Myocyte (in vitro differentiated cells): Measurements from ENCODE around the gene FAM184A. TPM values are rescaled to one million over a fixed set of nuclear protein-coding genes. Genes with fewer than 3 reads are reported as not detected.
"Not testable (repeated sequence)": the region's sequence is repeated elsewhere in the genome, so short reads cannot be mapped to it uniquely, and the experiment has no call there.

ENCODE experiments used
- DNase-seq: peaks from one replicate; pipeline ENCODE4 v3.0.0-alpha.2; 2012; ENCODE audit warnings: low read depth
- total RNA-seq: library from RNA; depleted of rRNA; stranded (reverse); fragments of >200 nt; gene quantifications from 2 replicates; pipeline ENCODE4 v1.2.3, GENCODE V29; 2014

Gene FAM184A
- total RNA-seq, 1 donor from 2014 or later: 1.5 TPM

DNA sequence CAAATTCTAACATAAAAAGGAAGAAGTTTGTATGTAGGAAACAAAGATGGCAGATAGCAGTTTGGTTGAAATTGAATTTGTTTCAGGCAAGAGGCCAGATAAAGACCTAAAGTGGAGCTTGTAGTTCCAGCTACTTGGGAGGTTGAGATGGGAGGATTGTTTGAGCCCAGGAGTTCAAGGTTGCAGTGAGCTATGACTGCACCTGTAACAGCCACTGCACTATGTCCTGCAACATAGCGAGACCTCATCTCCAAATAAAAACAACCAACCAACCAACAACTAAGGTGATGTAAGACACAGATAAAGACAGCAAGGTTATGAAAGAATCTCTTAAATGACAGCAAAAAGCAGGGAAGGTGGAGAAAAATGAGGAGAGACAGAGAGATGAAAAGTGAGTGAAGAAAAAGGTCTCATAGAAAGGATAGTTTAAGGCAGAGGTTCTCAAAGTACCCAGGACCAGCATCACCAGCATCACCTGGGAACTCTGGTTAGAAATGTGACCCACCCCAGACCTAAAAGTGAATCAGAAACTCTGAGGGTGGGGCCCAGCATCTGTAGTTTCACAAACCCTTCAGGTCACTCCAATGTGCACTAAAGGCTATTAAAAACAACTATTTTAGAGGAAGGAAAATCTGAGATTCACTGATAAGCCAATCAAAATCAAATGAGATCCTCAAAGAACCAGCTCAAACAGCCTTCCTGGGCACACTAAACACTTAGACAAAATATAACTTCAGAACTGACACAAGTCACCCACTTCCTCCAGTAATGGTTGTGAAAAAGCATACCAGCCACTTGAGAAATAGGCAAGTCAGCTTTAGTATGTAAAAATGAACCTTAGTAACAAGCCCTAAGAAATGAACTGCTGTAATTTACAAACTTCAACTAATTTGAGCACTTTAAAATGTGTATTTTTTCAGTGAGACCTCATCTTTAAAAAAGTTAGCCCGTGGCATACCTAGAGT is 57.6 kb downstream of the FAM184A start:
- no peak for DNase-seq

DNA sequence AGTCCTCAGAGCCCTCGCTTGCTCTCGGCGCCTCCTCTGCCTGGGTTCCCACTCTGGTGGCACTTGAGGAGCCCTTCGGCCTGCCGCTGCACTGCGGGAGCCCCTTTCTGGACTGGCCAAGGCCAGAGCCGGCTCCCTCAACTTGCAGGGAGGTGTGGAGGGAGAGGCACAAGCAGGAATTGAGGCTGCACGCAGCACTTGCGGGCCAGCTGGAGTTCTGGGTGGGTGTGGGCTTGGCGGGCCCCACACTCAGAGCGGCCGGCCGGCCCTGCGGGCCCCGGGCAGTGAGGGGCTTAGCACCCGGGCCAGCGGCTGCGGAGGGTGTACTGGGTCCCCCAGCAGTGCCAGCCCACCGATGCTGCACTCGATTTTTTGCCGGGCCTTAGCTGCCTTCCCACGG is 63.3 kb downstream of the FAM184A start:
- not testable (repeated sequence) for DNase-seq

DNA sequence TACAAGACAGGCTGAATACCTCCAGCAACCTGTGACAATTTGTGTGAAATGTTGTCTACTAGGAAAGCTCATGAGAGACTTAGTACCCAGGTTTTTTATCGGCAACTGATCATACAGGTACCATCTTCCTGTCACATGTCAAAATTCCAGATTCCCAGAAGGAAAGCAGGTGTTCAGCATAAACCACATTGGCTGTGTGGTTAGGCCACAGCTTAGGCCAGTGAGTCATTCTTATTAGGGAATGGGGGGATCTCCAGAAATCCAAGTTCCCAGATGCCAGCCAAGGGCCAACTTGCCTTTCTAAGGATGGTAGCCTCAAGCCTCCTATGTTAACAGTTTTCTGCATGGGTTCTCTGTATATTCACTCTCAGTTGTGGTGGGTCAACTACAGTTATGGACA is 65.9 kb downstream of the FAM184A start:
- DNase-seq: peak; percentile 85

DNA sequence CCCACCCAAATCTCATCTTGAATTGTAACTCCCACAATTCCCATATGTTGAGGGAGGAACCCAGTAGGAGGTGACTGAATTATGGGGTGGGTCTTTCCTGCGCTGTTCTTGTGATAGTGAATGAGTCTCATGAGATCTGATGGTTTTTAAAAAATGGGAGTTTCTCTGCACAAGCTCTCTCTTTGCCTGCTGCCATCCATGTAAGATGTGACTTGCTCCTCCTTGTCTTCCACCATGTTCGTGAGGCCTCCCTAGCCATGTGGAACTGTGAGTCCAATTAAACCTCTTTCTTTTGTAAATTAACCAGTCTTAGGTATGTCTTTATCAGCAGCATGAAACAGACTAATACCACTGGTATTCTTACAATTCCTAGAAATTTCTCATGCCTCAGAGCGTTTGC is 69.2 kb downstream of the FAM184A start:
- DNase-seq: not testable (repeated sequence)

DNA sequence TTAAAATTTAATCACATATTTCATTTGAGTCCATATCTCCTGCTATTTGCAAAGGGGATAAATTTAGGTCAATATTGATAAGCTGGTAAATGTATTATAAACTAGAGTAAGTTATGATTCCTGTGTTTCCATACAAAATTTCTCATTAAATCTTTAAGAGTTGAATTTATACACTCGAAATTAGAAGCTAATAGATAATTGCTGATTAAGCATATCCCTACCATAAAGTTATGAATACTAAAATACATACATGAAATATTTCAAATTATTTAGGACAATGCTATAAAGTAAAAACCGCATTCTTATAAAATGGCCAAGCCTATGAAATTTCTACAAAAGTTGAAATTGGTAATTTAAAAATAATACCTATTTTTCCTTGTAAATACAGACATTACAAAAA is 71.5 kb downstream of the FAM184A start:
- DNase-seq: no peak

DNA sequence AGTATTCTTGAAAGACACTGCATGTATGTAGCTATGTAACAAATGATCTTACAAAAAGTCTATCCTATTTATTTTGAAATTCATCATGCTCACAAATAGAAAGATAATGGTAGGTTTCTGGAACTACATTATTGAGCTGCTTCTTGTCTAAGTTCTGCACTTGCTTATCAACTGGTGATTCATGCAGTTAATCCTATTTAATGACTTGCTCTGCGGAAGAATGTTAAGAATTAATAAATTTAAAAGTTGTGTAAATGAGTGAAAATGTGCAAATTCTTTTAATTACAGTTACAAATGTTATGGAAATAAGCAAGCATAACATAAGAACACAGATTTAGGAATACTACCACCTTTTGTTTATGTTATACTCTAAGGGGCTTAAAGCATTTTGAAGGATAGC is 76.4 kb downstream of the FAM184A start:
- DNase-seq: no peak

DNA sequence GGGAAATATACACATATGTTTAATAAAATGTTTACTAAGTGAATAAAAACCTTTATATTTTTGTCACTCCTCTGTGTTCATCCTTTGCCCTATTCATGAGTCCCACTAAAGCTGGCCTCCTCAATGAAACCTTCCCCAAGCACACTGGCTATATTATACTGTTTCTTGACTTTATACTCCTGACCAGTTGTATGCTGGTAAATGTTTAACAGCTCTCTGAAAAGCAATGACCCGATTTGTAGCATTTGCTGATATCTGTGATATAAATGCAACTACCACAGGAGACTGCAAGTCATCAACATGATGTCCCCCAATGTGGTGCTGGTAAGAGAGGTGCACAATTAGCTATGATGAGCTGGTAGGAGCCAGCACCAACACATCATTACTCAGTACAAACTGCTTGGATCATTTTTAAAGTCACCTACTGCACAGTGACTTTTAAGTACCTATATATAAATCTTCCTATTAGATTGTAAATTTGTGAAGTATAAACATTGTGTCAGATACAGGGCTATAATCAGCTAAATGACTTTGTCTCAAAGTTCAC is 78.9 kb downstream of the FAM184A start:
- DNase-seq: no peak

DNA sequence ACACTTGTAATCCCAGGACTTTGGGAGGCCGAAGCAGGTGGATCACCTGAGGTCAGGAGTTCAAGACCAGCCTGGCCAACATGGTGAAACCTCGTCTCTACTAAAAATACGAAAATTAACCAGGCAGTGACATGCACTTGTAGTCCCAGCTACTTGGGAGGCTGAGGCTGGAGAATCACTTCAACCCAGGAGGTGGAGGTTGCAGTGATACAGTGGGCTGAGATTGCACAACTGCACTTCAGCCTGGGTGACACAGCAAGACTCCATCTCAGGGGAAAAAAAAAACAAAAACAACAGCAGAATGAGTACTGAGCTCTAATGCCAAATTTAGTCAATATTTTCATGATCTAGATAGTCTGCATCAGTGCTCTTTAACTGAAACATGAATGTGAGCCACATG is 81.0 kb downstream of the FAM184A start:
- not testable (repeated sequence) for DNase-seq

DNA sequence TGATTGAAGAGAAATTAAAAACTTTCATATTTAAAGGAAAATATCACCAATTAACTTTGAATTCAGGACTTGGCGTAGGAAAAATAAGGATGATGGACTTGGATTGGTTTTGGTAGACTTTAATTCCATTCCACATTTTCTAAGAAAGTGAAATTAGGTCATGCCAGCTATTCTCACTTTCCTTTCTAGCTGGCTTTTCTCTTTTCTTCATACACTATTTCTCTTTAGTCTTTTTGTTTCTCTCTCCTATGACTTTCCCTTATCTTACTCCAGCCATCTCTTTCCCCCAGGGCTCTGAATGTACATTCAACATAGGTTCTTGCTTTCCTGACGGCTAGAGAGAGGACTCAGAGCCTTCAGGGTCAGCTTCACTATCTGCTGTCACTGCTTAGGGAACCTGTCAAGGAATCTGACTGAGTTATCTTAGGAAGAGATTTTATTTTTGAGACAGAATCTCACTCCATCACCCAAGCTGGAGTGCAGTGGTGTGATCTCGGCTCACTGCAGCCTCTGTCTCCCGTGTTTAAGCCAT is 82.1 kb downstream of the FAM184A start:
- DNase-seq: no peak

DNA sequence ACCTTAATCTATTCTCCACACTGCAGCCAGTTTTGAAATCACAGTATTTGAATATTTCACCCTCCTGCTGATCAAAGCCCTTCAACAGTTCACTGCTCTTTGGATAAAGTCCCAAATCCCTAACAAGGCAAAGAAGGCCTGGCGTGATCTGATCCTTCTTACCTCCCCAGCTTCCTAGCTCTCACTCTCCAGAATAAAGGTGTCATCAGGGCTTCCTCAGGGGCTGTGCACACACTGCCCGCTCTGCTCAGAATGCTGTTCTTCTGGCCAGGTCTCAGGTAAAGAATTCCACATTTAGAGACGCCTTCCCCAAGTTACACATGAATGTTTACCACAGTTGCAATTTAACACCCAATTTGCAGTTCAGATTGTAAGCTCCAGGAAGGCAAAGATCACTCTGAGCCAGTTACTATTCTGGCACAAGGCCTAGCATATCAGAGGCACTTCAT is 84.6 kb downstream of the FAM184A start:
- DNase-seq: no peak

DNA sequence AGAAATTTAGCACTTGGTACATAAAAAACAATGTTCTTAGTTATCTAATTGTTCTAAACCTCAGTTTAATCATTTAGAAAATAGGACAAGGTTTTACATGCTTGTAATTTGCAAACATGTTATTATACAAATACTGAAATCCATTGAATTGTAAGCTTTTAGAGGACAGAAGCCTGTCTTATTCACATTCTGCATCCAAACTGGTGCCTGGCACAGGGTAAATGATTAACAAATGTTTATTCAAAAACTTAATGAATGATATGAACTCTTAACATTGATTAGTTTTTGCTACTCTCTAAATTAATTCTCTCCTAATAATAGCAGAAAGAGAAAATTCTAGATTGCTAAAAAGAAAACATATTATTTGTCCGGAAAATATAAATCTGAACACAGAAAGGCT is 85.1 kb downstream of the FAM184A start:
- DNase-seq: no peak

DNA sequence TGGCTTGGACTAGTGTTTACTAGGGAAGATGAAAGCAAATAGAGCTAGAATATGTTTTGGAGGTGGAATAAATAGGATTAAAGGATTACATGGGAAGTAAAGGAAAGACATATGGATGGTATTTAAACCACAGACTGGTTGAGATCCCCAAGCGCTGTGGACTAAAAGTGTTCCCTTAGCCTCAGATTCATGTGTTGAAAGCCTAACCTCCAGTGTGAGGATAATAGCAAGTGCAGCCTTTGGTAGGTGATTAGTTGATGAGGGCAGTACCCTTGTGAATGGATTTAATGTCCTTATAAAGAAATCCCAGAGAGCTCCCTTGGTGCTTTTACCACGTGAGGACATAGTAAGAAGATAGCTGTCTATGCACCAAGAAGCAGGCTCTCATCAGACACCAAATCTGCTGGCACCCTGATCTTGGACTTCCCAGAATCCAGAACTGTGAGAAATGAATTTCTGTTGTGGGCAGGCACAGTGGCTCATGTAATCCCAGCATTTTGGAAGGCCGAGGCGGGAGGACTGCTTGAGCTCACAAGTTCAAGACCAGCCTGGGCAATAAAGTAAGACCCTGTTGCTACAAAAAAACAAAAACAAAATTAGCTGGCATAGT is 86.2 kb downstream of the FAM184A start:
- no peak for DNase-seq

DNA sequence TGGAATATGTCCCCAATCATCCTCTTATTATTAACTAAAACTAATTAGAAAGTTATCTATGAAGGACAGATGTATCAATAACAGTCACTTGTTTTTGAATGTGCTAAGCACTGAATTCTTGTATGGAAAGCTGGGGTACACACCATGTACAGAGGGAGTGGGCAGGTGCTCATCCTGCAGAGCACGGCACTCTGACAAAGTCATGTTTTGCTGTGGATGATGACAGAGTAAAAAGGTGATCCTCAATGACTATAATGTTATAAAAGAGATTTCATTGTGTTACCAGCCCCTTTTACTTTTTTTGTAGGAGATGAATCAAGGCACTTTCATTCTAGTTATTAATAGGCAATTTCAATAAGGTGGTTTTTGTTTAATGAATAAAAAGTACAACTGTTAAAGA is 92.2 kb downstream of the FAM184A start:
- DNase-seq: no peak

DNA sequence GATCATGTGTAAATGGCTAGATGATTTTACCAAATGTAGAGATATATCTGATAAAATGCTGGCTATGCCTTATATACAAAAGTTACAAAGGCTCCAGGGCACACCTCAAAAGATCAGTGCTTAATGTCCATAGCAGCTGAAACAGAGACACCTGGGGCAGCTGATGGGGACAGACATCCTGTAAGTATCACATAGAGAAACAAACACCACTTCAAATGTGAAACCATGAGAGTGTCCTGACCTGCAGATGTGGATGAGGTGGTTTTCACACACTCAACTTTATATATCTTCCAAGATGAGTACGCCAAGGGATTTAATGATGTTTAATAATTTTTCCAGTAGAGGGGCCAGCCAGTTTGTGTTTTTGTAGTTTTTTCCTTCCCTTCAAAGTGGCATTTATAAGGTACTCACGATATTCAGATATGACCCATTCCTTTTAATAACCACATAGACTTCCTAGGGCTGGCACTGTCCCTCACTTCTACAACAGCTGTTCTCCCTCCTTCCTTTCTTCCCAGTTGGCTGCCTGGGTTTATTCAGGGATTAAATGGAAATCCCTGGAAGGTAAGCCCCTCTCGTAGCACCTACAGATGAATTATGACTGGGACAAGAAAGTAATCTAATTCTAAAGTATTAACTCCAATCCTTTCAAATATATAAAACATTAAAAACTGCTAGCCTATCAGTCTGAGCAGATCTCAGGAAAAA is 93.2 kb downstream of the FAM184A start:
- peak; percentile 49 for DNase-seq

DNA sequence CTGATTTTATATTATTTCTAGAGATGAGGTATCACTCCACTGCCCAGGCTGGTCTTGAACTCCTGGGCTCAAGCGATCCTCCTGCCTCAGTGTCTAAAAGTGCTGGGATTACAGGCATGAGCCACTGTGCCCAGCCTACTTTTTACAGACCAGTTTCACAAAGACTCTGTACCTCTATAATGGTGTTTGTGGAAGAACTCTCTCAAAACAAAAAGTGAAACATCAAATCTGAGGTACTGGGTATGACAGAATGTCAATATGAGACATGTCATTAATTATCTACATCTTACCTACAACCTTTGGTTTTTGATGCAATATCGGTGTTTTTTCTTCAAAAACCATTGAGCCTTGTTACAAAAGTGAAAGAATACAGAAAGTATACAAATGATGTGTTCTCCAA is 94.1 kb downstream of the FAM184A start:
- no peak for DNase-seq

DNA sequence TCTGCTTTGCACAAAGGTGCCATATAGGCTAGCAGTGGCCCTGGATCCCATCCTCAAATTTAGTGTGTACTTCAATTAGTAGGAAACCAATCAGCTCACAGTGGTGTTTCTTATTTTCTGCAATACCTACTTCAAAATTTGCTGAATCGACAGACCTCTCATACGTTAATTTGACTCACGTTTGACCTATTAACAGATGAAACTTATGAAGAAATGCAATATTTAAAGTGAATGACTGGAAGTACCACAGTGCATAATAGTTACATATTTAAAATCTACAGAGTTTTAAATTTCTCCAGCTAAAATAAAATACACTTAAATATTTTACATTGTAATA is 95.9 kb downstream of the FAM184A start:
- no peak for DNase-seq

DNA sequence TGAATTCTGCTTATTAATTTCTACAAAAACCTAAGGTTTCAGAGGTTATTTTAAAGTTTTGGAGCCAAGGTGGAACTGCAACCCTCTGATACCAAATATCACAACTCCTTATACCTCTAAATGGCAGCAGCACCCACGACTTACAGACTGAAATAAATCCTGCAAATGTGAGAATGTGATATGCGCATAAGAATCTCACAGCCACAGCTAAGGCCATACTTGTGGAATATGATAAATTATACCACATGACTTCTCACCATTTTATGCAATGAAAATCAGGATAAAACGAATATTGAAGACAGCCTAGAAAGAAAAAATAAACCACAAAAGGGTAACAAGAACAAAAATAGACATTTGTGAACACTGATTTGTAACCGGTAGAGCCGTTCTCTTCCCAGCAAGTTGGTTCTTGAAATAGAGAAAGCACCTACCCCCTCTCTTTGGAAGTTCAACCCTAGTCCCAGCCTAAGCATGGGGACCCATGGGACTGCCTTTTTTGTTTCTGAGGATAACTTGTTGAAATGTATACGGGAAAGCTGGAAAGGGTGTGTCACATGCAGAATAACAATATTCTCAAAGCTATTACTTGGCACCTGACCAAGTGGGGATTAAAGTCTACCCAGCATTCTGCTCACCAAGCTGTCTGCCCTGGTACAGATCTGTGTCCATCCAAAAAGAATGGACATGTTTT is 96.4 kb downstream of the FAM184A start:
- DNase-seq: peak; percentile 10

DNA sequence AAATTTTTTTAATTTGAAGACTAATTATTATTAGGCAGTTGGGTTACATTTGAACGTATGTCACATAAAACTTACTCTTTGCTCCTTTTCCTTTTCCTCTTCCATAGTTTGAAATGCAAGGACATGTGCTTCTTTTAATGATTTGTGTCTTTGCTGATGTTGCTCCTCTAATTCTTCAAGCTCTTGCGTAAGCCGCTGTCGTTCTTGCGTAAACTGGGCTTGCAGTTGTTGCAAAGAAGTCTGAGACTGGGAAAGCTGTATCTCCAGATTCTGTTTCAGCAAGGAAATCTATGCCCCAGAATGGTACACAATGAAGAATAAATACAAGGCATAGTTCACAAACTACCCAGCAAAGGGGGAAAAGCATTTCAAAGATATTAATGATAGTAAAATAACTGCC is 98.4 kb downstream of the FAM184A start:
- DNase-seq: peak; percentile 59

DNA sequence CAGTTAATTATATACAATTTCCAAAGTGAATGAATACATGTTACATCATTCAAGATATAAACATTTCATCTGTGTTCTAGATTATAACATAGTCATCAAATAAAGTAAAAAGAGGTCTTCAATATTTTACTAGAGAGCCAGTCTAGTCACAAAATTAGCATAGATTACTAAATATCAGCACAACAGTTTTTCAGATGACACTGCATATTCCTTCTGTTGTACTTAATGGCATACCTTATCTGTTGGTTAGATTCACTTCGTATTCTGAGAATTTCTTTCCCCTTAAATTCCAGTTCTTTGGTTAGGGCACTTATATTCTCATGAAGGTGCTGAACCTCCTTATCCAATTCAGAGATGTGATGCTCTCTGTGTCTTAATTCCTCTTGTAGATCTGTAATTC is 103.7 kb downstream of the FAM184A start:
- no peak for DNase-seq

DNA sequence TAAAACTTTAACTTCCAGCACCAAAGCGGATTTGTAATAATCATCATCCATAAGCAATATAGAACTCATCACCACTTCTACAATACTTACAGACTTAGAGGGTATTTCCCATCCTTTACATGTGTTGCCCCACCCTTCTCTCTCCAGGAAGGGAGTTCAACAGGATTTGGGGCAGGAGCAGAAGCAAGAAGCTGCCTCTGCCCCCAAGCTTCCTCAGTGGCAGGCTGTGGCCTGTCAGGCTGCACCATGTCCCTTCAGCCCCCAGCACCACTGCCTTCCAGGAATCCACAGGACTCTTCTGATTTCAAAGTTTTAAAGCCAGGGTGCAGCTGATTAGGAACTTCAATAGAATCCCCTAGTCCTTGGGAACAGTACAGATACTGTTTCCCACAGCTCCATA is 106.8 kb downstream of the FAM184A start:
- DNase-seq: no peak

DNA sequence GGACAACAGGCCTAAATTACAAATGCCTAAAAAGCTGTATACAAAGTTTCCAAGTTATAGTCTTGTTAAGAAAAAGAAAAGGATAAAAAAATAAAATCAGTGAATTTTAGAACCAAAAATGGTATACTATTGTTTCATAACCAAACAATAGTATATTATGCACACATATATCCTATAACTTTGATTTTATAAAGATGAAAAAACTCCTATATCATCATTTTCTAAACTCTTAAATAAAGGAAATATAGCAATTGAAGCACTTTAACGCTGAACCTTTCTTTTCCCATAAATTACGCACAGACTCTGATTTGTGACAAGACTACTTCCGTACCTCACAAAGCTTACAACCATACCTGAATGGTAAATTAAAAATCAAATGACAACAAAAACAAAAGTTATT is 107.6 kb downstream of the FAM184A start:
- no peak for DNase-seq
